NCI-H446 treated with DMSO at 0.1 percent for 48 hours (cell line): ENCODE results near the gene NOMO2.
"Not testable (repeated sequence)": the region's sequence is repeated elsewhere in the genome, so short reads cannot be mapped to it uniquely, and the experiment has no call there.

Experiments
- DNase-seq: peaks from one replicate; lab custom pipeline; 2025; lab: John Stamatoyannopoulos, UW

NOMO2 gene, protein sequence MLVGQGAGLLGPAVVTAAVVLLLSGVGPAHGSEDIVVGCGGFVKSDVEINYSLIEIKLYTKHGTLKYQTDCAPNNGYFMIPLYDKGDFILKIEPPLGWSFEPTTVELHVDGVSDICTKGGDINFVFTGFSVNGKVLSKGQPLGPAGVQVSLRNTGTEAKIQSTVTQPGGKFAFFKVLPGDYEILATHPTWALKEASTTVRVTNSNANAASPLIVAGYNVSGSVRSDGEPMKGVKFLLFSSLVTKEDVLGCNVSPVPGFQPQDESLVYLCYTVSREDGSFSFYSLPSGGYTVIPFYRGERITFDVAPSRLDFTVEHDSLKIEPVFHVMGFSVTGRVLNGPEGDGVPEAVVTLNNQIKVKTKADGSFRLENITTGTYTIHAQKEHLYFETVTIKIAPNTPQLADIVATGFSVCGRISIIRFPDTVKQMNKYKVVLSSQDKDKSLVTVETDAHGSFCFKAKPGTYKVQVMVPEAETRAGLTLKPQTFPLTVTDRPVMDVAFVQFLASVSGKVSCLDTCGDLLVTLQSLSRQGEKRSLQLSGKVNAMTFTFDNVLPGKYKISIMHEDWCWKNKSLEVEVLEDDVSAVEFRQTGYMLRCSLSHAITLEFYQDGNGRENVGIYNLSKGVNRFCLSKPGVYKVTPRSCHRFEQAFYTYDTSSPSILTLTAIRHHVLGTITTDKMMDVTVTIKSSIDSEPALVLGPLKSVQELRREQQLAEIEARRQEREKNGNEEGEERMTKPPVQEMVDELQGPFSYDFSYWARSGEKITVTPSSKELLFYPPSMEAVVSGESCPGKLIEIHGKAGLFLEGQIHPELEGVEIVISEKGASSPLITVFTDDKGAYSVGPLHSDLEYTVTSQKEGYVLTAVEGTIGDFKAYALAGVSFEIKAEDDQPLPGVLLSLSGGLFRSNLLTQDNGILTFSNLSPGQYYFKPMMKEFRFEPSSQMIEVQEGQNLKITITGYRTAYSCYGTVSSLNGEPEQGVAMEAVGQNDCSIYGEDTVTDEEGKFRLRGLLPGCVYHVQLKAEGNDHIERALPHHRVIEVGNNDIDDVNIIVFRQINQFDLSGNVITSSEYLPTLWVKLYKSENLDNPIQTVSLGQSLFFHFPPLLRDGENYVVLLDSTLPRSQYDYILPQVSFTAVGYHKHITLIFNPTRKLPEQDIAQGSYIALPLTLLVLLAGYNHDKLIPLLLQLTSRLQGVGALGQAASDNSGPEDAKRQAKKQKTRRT

DNA sequence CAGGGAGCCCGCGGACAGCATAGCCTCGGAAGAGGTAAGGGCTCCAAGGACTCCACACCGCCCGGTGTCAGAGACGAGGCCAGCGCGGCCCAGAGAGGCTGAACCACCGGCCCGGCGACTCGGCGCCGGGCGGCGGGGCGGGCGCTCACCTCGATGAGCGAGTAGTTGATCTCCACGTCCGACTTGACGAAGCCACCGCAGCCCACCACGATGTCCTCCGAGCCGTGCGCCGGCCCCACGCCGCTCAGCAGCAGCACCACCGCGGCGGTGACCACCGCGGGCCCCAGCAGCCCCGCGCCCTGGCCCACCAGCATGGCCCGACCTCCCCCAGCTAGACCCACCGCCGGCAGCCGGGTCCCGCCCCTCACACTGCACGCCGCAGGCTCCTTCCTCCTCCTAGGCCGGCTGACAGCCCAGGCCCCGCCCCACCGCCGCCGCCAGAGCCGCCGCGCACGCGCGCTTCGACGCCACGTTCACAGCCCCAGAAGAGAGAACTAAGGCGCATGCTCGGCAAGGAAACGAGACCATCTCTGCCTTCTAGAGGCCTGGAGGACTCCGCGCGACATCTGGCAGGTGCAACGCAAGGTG is at the start of gene NOMO2:
NOMO2 (minus strand) TSS at position 371 of the 588 bp plus-strand sequence; CDS start at position 314, 57 bp downstream.
- DNase-seq: not testable (repeated sequence)

DNA sequence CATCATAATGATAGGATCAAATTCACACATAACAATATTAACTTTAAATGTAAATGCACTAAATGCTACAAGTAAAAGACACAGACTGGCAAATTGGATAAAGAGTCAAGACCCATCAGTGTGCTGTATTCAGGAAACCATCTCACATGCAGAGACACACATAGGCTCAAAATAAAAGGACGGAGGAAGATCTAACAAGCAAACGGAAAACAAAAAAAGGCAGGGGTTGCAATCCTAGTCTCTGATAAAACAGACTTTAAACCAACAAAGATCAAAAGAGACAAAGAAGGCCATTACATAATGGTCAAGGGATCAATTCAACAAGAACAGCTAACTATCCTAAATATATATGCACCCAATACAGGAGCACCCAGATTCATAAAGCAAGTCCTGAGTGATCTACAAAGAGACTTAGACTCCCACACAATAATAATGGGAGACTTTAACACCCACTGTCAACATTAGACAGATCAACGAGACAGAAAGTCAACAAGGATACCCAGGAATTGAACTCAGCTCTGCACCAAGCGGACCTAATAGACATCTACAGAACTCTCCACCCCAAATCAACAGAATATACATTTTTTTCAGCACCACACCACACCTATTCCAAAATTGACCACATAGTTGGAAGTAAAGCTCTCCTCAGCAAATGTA is 48.4 kb upstream of the NOMO2 start:
- not testable (repeated sequence) for DNase-seq

DNA sequence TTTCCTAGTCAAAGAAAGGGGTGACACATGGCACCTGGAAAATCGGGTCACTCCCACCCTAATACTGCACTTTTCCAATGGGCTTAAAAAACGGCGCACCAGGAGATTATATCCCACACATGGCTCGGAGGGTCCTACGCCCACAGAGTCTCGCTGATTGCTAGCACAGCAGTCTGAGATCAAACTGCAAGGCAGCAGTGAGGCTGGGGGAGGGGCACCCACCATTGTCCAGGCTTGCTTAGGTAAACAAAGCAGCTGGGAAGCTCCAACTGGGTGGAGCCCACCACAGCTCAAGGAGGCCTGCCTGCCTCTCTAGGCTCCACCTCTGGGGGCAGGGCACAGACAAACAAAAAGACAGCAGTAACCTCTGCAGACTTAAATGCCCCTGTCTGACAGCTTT is 46.4 kb upstream of the NOMO2 start:
- DNase-seq: not testable (repeated sequence)

DNA sequence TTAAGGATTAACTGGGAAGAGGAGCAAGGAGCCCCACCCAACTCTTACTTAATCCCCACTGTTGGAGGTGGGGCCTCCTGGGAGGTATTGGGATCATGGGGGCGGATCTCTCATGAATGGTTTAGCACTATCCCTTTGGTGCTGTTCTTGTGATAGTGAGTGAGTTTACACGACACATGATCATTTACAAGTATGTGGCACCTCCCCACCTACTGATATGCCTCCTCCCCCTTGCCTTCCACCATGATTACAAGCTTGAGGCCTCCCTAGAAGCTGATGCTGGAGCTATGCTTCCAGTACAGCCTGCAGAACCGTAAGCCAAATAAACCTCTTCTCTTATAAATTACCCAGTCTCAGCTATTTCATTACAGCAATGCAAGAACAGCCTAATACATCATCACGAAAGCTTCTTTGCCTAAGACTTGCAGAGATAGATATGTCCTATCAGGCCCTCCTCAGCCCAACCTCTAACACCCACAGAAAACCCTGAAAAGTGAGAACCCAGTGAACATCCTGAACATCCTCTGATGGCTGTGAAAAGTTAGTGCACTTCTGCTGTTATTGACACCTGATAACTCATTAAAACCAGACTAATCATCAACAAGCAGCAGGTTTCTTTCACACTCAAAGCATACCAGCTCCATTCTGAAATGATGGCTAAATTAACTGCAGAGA is 41.8 kb upstream of the NOMO2 start:
- not testable (repeated sequence) for DNase-seq

DNA sequence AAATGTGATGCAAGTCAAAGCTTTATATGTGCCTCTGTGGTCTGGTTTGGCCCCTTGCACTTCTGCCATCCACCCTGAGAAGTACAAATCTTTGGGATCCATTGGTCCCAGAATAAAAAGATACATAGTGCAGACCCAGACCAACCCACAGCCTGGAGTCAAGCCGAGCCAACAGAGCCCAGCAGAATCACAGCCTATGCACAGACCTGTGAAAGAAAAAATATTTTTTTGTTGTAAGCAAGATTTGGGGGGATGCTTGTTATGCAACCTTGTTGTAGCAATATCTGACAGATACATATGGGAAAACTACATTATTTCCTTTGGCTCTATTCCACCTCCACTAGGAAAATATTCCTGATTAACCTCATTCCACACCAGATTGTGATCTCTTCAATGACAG is 36.7 kb upstream of the NOMO2 start:
- not testable (repeated sequence) for DNase-seq

DNA sequence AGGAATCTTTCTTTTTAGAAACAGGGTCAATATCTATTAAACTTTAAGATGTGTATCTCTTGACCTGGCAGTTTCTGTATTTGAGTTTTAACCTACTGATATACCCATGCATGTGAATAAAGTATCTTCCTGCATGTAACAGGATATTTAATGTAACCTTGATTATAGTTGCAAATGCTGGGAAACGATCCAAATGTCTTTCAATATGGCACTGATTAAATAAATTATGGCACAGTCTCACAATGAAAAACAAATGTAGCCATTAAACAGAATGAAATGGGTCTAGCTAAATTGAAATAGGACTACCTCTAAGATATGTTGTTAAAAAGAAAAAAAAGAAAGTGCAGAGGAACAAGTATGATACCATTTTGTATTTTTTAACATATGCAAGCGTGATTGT is 35.8 kb upstream of the NOMO2 start:
- DNase-seq: not testable (repeated sequence)

DNA sequence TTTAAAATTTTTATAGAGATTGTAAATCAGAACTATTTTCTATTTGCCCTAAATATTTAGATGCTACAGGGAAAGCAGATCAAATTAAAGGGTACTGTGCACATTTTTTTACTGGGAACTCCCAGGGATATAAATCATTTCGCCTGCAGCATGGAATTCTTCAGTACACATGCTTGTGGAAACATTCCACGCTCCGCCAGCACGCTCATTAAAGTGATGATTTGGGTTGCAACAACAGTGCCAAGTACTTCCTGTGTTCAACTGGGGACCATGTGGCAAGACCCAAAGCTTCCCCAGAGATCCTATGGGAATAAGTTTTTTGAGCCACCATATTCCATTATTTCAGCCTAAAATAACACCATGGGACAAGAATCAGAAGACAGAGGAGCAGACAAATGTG is 35.4 kb upstream of the NOMO2 start:
- not testable (repeated sequence) for DNase-seq

DNA sequence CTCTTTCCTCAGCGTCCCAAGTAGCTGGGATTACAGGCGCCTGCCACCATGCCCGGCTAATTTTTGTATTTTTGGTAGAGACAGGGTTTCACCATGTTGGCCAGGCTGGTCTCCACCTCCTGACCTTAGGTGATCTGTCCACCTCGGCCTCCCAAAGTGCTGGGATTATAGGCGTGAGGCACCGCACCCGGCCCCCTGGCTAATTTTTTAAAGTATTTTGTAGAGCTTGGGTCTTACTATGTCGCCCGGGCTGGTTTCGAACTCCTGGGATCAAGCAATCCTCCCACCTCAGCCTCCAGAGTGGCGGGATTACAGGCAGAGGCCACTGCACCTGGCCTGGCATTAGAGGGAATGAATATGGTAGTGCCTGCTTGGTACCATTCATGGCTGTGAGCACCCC is 33.9 kb upstream of the NOMO2 start:
- not testable (repeated sequence) for DNase-seq

DNA sequence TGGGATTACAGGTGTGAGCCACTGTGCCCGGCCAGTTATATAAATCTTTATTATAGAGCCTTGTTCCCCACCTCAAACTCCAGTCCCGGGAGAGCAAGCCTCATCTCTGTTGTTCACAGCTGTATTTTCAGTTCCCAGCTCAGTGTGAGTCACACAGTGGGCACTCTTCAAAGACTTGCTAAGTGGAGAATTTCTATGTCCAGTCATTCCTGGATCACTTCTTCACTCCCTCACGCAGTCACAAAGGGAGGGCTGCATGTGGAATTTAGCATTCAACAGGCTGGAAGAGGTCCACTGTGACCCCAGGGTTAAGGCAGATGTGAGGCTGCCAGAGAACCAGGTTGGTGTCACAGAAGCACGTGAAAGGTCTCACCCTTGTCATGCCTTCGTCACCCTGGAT is 33.0 kb upstream of the NOMO2 start:
- DNase-seq: not testable (repeated sequence)

DNA sequence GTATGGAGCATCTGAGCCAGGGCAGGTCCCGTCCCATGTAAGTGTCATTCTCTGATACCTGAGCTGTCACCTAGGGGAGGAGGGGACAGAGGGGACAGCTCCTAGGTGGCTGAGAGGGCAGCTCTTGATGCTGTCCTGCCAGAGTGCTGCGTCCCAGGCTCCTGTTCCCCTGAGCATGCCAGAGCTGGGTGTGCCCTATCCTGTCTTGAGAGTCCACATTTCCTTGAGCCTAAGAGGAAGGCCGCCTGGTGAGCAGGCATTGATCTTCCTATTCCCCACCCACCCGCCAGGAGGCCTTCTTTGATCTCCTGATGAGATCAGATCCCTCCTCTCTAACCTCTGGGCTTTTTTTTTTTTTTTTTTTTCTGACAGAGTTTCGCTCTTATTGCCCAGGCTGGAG is 32.0 kb upstream of the NOMO2 start:
- not testable (repeated sequence) for DNase-seq

DNA sequence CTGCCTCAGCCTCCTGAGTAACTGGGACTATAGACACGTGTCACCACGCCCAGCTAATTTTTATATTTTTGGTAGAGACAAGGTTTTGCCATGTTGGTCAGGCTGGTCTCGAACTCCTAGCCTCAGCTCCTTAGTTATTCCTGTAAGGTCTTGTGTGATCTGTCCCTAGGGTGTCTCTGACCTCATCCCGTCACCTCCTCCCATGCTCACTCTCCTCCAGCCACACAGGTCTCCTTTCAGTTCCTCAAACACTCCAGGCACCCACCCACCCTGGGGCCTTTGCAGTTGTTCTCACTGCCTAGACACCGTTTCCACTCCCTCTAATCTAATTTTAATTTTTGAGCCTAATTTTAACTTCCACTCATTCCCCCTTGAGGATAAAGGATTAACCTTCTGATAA is 31.1 kb upstream of the NOMO2 start:
- DNase-seq: not testable (repeated sequence)

DNA sequence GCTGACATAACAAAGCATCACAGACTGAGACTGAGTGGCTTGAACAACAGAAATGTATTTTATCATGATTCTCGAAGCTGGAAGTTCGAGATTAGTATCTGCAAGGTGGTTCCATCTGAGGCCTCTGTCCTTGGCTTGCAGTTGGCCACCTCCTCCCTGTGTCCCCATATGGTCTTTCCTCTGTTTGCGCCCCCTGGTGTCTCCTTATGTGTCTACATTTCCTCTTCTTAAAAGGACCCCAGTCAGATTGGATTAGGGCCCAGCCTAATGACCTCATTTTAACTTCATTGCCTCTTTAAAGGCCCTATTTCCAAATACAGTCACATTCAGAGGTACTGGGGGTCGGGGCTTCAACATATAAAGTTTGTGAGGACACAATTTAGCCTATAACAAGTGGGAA is 30.0 kb upstream of the NOMO2 start:
- peak; percentile 1 for DNase-seq

DNA sequence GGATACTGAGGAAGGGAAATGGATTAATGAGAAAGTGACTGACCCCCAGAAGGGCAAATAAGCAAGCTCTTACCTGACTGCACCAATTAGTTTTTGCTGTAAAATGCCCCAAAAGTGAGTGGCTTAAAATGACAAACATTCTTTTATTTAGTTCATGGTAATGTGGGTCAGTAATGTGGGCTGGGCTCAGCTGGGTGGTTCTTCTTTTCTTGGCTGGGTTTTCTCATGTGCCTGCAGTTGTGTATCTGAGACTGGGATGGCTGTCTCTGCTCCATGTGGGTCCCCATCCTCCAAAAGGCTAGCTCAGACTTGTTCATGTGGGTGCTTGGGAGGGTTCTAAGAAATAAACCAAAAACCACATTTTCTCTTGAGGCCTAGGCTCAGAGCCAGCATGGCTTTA is 29.5 kb upstream of the NOMO2 start:
- not testable (repeated sequence) for DNase-seq

DNA sequence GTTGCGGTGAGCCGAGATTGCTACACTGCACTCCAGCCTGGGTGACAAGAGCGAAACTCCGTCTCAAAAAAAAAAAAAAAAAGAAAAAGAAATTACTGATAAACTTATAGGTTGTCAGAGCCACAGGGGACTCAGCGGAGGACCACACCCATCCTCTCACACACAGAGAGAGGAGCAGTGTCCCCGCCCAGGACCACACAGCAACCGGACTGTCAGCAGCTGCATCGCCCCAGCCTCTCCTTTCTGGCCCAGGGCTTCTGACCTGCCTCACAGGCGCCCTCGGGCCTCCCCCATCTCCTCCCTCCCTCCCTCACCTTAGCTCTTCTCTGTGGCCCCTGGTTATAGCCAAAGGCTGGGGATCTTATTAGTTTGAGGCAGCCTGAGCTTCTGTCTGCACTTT is 27.9 kb upstream of the NOMO2 start:
- DNase-seq: not testable (repeated sequence)

DNA sequence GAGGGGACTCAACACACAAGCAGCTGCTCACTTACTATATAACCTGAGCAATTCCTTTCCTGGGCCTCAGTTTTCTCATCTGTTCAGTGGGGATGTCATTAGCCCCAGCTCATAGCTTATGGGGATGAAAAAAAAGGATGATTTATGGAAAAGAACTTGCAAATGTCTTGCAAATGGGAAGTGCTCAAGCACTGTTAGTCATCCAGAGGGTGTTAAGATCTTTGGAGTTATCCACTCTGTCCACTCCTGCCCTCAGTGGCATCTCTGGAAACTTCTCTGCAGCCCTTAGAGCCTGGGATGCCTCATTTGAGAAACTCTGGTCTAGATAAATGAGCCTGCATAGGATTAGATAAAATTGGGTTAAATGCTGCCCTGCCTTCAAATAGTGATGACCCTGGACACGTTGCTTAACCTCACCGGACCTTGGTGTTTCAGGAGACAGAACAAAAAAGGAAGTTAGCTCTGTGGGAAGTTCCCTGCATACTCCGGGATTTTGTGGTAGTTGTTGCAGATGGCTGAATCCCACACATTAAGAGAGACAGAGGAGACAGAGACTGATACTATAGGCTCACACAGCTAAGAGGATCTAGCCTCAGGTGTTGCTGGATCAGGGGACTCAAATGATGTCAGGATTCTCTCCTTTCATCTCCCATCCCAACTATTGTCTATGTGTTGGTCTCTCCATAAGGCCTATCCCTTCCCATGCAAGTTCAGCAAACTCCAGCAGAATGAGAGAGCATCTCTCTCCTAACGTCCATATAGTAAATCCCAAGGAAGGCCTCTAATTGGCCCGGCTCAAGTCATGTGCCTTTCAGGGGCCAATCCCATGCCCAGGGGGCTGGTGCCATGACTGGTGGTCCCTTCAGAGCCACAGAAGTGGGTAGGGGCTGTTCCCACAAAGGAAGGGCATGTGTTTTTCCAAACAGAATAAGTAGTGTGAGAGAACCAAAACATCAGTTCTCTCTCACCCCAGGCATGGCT is 25.0 kb upstream of the NOMO2 start:
- not testable (repeated sequence) for DNase-seq

DNA sequence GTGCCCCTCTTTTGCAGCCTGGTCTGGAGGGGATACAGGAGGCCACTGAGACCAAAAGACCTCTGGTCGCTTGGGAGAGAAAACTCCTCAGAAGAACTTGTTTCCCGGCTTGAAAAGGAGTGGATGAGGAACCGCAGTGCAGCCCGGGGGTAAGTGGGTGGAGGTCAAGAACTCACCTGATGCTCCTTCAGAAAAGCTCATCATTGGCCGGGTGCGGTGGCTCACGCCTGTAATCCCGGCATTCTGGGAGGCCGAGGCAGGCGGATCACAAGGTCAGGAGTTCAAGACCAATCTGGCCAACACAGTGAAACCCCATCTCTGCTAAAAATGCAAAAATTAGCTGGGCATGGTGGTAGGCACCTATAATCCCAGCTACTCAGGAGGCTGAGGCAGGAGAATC is 23.9 kb upstream of the NOMO2 start:
- DNase-seq: not testable (repeated sequence)

DNA sequence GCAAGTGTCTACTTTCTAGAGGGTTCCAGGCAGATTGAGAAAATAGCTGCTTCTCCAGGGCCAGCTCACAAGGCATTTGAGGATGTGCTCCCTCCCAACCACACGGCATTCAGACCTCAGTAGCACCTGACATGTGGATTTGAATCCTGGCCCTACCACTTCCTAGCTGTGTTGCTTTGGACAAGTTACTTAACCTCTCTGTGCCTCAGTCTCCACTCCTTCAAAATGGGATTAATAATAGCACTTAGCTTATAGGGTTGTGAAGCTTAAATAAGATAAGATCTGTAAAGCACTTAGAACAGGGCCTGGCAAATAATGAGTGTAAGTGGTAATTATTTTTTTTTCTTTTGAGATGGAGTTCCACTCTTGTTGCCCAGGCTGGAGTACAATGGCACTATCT is 21.0 kb upstream of the NOMO2 start:
- DNase-seq: no peak

DNA sequence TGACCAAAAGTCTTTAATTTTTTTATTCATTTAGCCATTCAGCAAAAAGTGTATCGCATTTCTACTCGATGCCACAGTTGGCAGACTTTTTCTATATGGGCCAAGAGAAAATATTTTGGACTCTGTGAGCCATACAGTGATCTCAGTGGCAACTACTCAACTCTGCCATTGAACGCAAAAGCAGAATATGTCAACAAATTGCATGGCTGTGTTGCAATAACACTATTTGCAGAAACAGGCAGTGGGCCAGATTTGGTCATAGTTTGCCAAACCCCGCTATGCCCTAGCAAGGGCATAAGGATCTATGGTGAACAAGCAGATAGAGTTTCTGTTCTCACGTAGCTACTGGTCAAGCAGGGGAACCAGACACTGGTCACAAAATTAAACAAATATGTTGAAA is 18.5 kb upstream of the NOMO2 start:
- DNase-seq: not testable (repeated sequence)

DNA sequence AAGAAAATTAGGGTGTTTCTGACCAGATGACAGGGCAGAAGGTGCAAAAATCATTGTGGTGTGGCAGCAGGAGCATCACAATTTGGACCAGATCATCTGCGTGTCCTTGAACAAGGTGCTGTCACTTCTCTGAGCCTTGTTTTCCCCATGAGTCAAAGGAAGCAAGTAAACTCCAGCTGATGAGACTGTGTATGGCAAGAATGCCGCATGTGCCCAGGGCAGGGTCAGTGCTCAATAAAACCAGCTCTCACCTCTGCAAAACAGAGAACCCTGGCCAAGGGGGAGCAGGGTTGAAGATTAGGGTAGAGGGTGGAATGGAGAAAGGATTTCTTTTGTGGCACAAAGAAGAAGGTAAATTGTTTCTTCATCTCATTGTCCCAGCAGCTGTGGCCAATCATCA is 17.4 kb upstream of the NOMO2 start:
- not testable (repeated sequence) for DNase-seq
